Uterus (tissue), 4 donors: ENCODE data around the gene TRIO. TPM values are rescaled to one million over a fixed set of nuclear protein-coding genes. Genes with fewer than 3 reads are reported as not detected.
"Not testable (repeated sequence)": the region's sequence is repeated elsewhere in the genome, so short reads cannot be mapped to it uniquely, and the experiment has no call there.

ENCODE experiments used
- DNase-seq, 2 donors: peaks; one replicate each; pipeline ENCODE4 v3.0.0-alpha.2; 2019 to 2020
- H3K27ac ChIP-seq, 2 donors: fragments of 200-600 bp; sonication (generic); 1 replicate in 1 of 2; 2 replicates in 1 of 2; pipeline ENCODE4 v1.5.1; 2016 to 2018
- H3K27me3 ChIP-seq, 2 donors: fragments of 200-600 bp; sonication (generic); one replicate each; pipeline ENCODE4 v1.5.1; 2018 to 2019; ENCODE audit warnings: control low read depth in 1 of 2
- H3K36me3 ChIP-seq, 2 donors: fragments of 200-600 bp; sonication (generic); one replicate each; pipeline ENCODE4 v1.5.1; 2019; ENCODE audit warnings: control low read depth in 1 of 2
- H3K4me1 ChIP-seq, 2 donors: fragments of 200-600 bp; sonication (generic); one replicate each; pipeline ENCODE4 v1.5.1; 2018 to 2019; ENCODE audit warnings: control low read depth in 1 of 2
- H3K4me3 ChIP-seq, 2 donors: fragments of 200-600 bp; sonication (generic); 1 replicate in 1 of 2; 2 replicates in 1 of 2; pipeline ENCODE4 v1.5.1; 2018 to 2019; ENCODE audit warnings: mild to moderate bottlenecking in 1 of 2
- H3K9me3 ChIP-seq, 2 donors: fragments of 200-600 bp; sonication (generic); one replicate each; pipeline ENCODE4 v1.5.1; 2019; ENCODE audit warnings: control low read depth in 1 of 2
- CTCF ChIP-seq, 4 experiments: fragments of 200-600 bp in 2 of 4; fragments of 450-650 bp in 2 of 4; sonication (generic) in 2 of 4; IDR thresholded peaks; one replicate each; pipeline ENCODE4 v1.5.1; 2016 to 2019; ENCODE audit warnings: antibody characterized with exemption in 4 of 4, mild to moderate bottlenecking in 2 of 4, moderate library complexity in 1 of 4
- POLR2A ChIP-seq, 2 donors: fragments of 450-650 bp; IDR thresholded peaks; one replicate each; pipeline ENCODE4 v1.6.1; 2016; ENCODE audit warnings: antibody characterized with exemption in 2 of 2, mild to moderate bottlenecking in 1 of 2, moderate library complexity in 1 of 2
- intact Hi-C: fragments of 100-400 bp; cut with DNase I; formaldehyde crosslinking; loops from one replicate; pipeline ENCODE4 v1.15.1; 2023; ENCODE audit warnings: low total_unique reads
- total RNA-seq, 4 donors: library from RNA; depleted of rRNA in 3 of 4; stranded (reverse); fragments of >200 nt in 3 of 4; gene quantifications; one replicate each; pipeline versions ENCODE4 v1.1.0 to v1.2.4, GENCODE V29; 2014 to 2023
- donor health status: DM: yes; HTN: yes; CAD: no.

TRIO gene
- total RNA-seq, 4 donors from 2014 or later, result 93.5 to 234 (median 207) TPM

GRCh38 chr5:14545308-14545707 lies 402.2 kb downstream of the TRIO start:
- DNase-seq, result no peak
- Histone ChIP-seq H3K36me3 (no peaks in the 10 kb centered on the region), H3K4me3 (no peak overlapping the region), H3K9me3 (no peaks in the 10 kb centered on the region), H3K27me3 (peaks cover 0 to 4% of the 10 kb centered on the region in 2 donors), H3K4me1 (no peaks in the 10 kb centered on the region), H3K27ac (no peak overlapping the region)
- intact Hi-C loops, result no loop called here
- TF ChIP-seq CTCF (IDR thresholded peaks at IDR 0.05) (no peak), POLR2A (IDR thresholded peaks at IDR 0.05) (no peak)

GRCh38 chr5:14545862-14546261 lies 402.7 kb downstream of the TRIO start:
- DNase-seq, result no peak
- Histone ChIP-seq H3K9me3 (no peaks in the 10 kb centered on the region), H3K4me1 (no peaks in the 10 kb centered on the region), H3K27ac (no peak overlapping the region), H3K36me3 (no peaks in the 10 kb centered on the region), H3K4me3 (no peak overlapping the region), H3K27me3 (peaks cover 0 to 3% of the 10 kb centered on the region in 2 donors)
- TF ChIP-seq POLR2A (IDR thresholded peaks at IDR 0.05), result no peak
- no peak for TF ChIP-seq CTCF (IDR thresholded peaks at IDR 0.05)
- intact Hi-C loops, result no loop called here

- Histone ChIP-seq H3K27me3 (no peaks in the 10 kb centered on the region), H3K9me3 (no peaks in the 10 kb centered on the region), H3K27ac (no peak overlapping the region), H3K36me3 (no peaks in the 10 kb centered on the region), H3K4me3 (no peak overlapping the region), H3K4me1 (no peaks in the 10 kb centered on the region)
- no peak for DNase-seq
- no peak for TF ChIP-seq CTCF (IDR thresholded peaks at IDR 0.05)
- TF ChIP-seq POLR2A (IDR thresholded peaks at IDR 0.05), result no peak
- intact Hi-C loops, result no loop called here
These were observed 404.5 kb downstream of the TRIO start for GRCh38 chr5:14547666-14548065.

- TF ChIP-seq CTCF (IDR thresholded peaks at IDR 0.05), result no peak
- Histone ChIP-seq H3K4me1 (no peaks in the 10 kb centered on the region), H3K27ac (no peak overlapping the region), H3K36me3 (no peaks in the 10 kb centered on the region), H3K27me3 (no peaks in the 10 kb centered on the region), H3K9me3 (no peaks in the 10 kb centered on the region), H3K4me3 (no peak overlapping the region)
- intact Hi-C loops, result no loop called here
- no peak for DNase-seq
These were observed 408.1 kb downstream of the TRIO start for GRCh38 chr5:14551211-14551610.

- H3K27ac ChIP-seq, result no peak overlapping the region
- DNase-seq, result no peak
These were observed 408.9 kb downstream of the TRIO start for GRCh38 chr5:14552017-14552416.

GRCh38 chr5:14554288-14554687 lies 411.1 kb downstream of the TRIO start:
- DNase-seq, H3K9me3 ChIP-seq, H3K4me3 ChIP-seq, intact Hi-C loops, H3K27me3 ChIP-seq, H3K4me1 ChIP-seq, H3K27ac ChIP-seq, H3K36me3 ChIP-seq: not testable (repeated sequence)

More at GRCh38 chr5:14552017-14552416, 408.9 kb downstream of the TRIO start:
- Histone ChIP-seq H3K4me3 (no peak overlapping the region), H3K4me1 (no peaks in the 10 kb centered on the region), H3K9me3 (no peaks in the 10 kb centered on the region), H3K36me3 (no peaks in the 10 kb centered on the region), H3K27me3 (no peaks in the 10 kb centered on the region)
- intact Hi-C loops, result no loop called here
- no peak for TF ChIP-seq CTCF (IDR thresholded peaks at IDR 0.05)
- TF ChIP-seq POLR2A (IDR thresholded peaks at IDR 0.05), result no peak
